Smooth muscle cell (in vitro differentiated cells): ENCODE results near the gene MFSD6. TPM values are rescaled to one million over a fixed set of nuclear protein-coding genes. Genes with fewer than 3 reads are reported as not detected.

Experiments used
- DNase-seq: peaks from one replicate; lab custom pipeline; 2025; ENCODE audit not compliant: unreplicated experiment; lab: John Stamatoyannopoulos, UW
- H2AFZ ChIP-seq: fragments of 200-600 bp; sonication (generic); 2 replicates; pipeline ENCODE4 v1.6.0; 2016; ENCODE audit warnings: antibody characterized with exemption, low read depth, mild to moderate bottlenecking
- H3F3A ChIP-seq: fragments of 200-600 bp; sonication (generic); 2 replicates; pipeline ENCODE4 v1.6.0; 2017; ENCODE audit warnings: antibody characterized with exemption, low read depth
- H3K27ac ChIP-seq: fragments of 200-600 bp; sonication (generic); 2 replicates; pipeline ENCODE4 v1.5.1; 2016; ENCODE audit warnings: low read depth, mild to moderate bottlenecking
- H3K27me3 ChIP-seq: fragments of 200-600 bp; sonication (generic); 2 replicates; pipeline ENCODE4 v1.6.1; 2016; ENCODE audit warnings: low read depth, mild to moderate bottlenecking
- H3K36me3 ChIP-seq: fragments of 200-600 bp; sonication (generic); 2 replicates; pipeline ENCODE4 v1.5.1; 2016; ENCODE audit warnings: low read depth
- H3K4me1 ChIP-seq: fragments of 200-600 bp; sonication (generic); 2 replicates; pipeline ENCODE4 v1.5.1; 2016; ENCODE audit warnings: low read depth
- H3K4me2 ChIP-seq: fragments of 200-600 bp; sonication (generic); 2 replicates; pipeline ENCODE4 v1.6.0; 2016; ENCODE audit warnings: mild to moderate bottlenecking
- H3K4me3 ChIP-seq: fragments of 200-600 bp; sonication (generic); 2 replicates; pipeline ENCODE4 v1.5.1; 2016; ENCODE audit warnings: mild to moderate bottlenecking
- H3K79me2 ChIP-seq: fragments of 200-600 bp; sonication (generic); 2 replicates; pipeline ENCODE4 v1.6.0; 2016; ENCODE audit warnings: low read depth, mild to moderate bottlenecking
- H3K9ac ChIP-seq: fragments of 200-600 bp; sonication (generic); 2 replicates; pipeline ENCODE4 v1.6.0; 2016; ENCODE audit warnings: low read depth
- H3K9me3 ChIP-seq: fragments of 200-600 bp; sonication (generic); replicated peaks from 2 replicates; pipeline ENCODE4 v1.5.1; 2016; ENCODE audit warnings: low read depth
- H4K20me1 ChIP-seq: fragments of 200-600 bp; sonication (generic); 2 replicates; pipeline ENCODE4 v1.6.0; 2016; ENCODE audit warnings: low read depth
- WGBS: methylation state at CpG from one replicate; pipeline ENCODE4 v1.1.7; 2016; ENCODE audit warnings: low lambda C conversion rate; 5-methylcytosine and 5-hydroxymethylcytosine counted together
- polyA plus RNA-seq: library from polyadenylated mRNA; unstranded; fragments of >200 nt; fragmentation: Nextera tagmentation; extraction: Ambion mirVana; gene quantifications from 2 replicates; pipeline ENCODE4 v1.2.1, GENCODE V29; 2016
- total RNA-seq: library from RNA; depleted of rRNA; stranded (reverse); fragments of >200 nt; gene quantifications from 2 replicates; pipeline ENCODE4 v1.2.3, GENCODE V29; 2014
- TF ChIP-seq, protein P1 (sequence below): fragments of 200-600 bp; sonication (generic); IDR thresholded peaks from 2 replicates; pipeline ENCODE4 v1.5.1; 2017; ENCODE audit warnings: borderline replicate concordance, mild to moderate bottlenecking, antibody characterized with exemption; ENCODE audit not compliant: insufficient read depth, poor library complexity, severe bottlenecking

Gene MFSD6
- total and polyA plus RNA-seq, 2 experiments from 2014 or later: 1.2 to 3.6 TPM

DNA sequence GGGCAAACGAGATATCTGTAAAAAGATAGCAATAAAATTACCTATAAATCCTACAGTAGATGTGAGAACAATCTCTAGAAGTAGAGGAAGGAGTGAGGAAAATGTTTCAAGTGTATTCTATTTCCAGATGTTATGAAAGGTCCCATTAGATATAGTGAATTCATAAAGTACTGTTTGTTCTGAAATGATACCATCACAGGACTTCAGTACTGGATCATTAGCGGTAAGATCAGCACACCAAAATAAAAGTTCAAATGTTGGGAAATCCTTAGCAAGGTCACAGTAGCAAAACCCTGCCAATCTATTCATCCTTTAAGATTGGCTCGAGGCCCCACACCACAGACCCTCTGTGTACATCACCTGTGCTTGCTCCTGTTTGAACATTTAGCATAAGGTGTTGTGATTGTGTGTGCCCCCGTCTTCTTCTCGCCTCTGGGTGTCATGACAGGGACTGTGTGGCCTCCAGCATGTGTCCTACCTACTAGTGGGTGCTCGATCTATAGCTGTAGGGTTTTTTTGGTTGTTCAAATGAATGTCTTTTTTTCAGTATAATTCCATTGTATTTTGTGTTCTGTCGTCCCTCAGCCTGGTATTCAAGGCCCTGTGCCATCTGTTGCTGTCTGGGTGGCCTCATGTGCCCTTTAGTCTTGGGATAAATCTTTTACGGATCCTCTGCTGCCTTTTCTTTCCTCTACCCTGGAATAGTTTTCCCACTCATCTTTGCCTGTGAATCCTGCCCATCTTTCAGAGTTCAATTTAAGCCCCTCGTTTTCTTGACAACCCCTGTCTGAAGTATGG is 9.1 kb downstream of the MFSD6 start:
- Histone ChIP-seq H3K27ac (no peak overlapping the region), H3K27me3 (no peaks in the 10 kb centered on the region), H3K9ac (no peak overlapping the region), H3K4me3 (no peak overlapping the region), H3K36me3 (no peaks in the 10 kb centered on the region), H2AFZ (no peak overlapping the region), H3K4me1 (no peaks in the 10 kb centered on the region), H3K4me2 (no peak overlapping the region), H3F3A (no peaks in the 10 kb centered on the region), H3K9me3 (no peaks in the 10 kb centered on the region), H4K20me1 (no peaks in the 10 kb centered on the region), H3K79me2 (no peaks in the 10 kb centered on the region)
- DNase-seq: no peak
- WGBS: 92% methylated on average over 9 of the region's 9 CpGs
- TF ChIP-seq, protein P1, sequence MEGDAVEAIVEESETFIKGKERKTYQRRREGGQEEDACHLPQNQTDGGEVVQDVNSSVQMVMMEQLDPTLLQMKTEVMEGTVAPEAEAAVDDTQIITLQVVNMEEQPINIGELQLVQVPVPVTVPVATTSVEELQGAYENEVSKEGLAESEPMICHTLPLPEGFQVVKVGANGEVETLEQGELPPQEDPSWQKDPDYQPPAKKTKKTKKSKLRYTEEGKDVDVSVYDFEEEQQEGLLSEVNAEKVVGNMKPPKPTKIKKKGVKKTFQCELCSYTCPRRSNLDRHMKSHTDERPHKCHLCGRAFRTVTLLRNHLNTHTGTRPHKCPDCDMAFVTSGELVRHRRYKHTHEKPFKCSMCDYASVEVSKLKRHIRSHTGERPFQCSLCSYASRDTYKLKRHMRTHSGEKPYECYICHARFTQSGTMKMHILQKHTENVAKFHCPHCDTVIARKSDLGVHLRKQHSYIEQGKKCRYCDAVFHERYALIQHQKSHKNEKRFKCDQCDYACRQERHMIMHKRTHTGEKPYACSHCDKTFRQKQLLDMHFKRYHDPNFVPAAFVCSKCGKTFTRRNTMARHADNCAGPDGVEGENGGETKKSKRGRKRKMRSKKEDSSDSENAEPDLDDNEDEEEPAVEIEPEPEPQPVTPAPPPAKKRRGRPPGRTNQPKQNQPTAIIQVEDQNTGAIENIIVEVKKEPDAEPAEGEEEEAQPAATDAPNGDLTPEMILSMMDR: no peak

DNA sequence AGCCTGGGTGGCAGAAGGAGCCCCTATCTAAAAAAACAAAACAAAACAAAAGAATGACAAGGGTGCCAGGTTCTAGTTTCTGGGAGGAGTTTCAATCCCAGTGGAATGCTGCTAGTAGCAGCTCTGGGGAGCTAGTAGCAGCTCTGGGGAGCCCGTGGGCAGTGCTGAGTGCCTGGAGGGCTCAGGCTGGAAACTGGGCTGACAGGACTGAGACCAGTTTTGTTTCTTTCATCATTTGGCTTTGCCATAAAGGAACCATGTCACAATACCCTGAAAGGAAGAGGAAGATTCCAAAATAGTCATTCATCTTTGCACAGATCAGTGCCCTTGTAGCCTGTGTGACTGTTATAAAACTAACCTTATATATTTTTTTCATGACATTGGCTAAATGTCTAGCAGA is 10.6 kb downstream of the MFSD6 start:
- H3K9me3 ChIP-seq: no peaks in the 10 kb centered on the region
- H2AFZ ChIP-seq: no peak overlapping the region
- H3K36me3 ChIP-seq: no peaks in the 10 kb centered on the region
- WGBS: 70% methylated on average over 1 of the region's 1 CpG
- no peak overlapping the region for H3K9ac ChIP-seq
- no peak overlapping the region for H3K4me3 ChIP-seq
- H3K27me3 ChIP-seq: no peaks in the 10 kb centered on the region
- no peak overlapping the region for H3K27ac ChIP-seq
- TF ChIP-seq, protein P1: no peak
- H3K4me2 ChIP-seq: no peak overlapping the region
- DNase-seq: no peak
- no peaks in the 10 kb centered on the region for H3K4me1 ChIP-seq
- H3K79me2 ChIP-seq: no peaks in the 10 kb centered on the region
- no peaks in the 10 kb centered on the region for H4K20me1 ChIP-seq
- no peaks in the 10 kb centered on the region for H3F3A ChIP-seq

DNA sequence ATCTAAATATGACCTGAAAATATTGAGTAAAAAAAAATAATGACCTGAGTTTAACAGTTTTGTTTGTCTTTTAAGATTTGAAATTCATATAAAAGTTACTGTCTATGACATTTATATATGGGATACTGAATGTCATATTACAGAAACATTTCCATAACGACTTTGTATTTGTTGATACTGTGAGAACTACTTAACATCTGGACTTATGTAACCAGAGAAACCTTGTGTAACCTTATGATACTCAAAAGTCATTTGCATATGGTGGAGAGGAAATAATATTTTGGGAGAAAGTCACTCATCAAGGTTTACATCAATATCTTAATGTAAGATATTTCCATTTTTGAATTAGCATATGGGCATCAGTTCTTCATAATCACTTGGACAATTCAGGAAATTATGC is 12.6 kb downstream of the MFSD6 start:
- H3K79me2 ChIP-seq: no peaks in the 10 kb centered on the region
- 65% methylated on average over 1 of the region's 1 CpG for WGBS
- H3K9me3 ChIP-seq: no peaks in the 10 kb centered on the region
- no peak overlapping the region for H3K4me3 ChIP-seq
- no peak for DNase-seq
- H3K4me1 ChIP-seq: no peaks in the 10 kb centered on the region
- H3K27me3 ChIP-seq: no peaks in the 10 kb centered on the region
- no peak overlapping the region for H2AFZ ChIP-seq
- H3K9ac ChIP-seq: no peak overlapping the region
- H3K4me2 ChIP-seq: no peak overlapping the region
- no peaks in the 10 kb centered on the region for H3K36me3 ChIP-seq
- H4K20me1 ChIP-seq: no peaks in the 10 kb centered on the region
- no peaks in the 10 kb centered on the region for H3F3A ChIP-seq
- TF ChIP-seq, protein P1: no peak
- no peak overlapping the region for H3K27ac ChIP-seq
